CD4-positive, alpha-beta memory T cell (primary cell): ENCODE data around the gene PSMA3. TPM values are rescaled to one million over a fixed set of nuclear protein-coding genes. Genes with fewer than 3 reads are reported as not detected.

ENCODE experiments used
- CTCF ChIA-PET: fragments of 350-600 bp; sonication (Branson Sonifier 250); formaldehyde crosslinking; loops from one replicate; lab custom pipeline; 2021; ENCODE audit warnings: inconsistent platforms; ENCODE audit not compliant: partially characterized antibody; lab: Charles Lee
- POLR2A ChIA-PET: fragments of 350-600 bp; sonication (Branson Sonifier 250); formaldehyde crosslinking; loops from one replicate; lab custom pipeline; 2021; ENCODE audit not compliant: partially characterized antibody; lab: Charles Lee
- DNase-seq, 5 donors: peaks; one replicate each; pipeline versions ENCODE4 v3.0.0 to v3.0.0-alpha.2; 2020 to 2022; ENCODE audit warnings: mixed read lengths in 1 of 5
- H3K27ac ChIP-seq: one replicate; pipeline ENCODE4 v1.7.0; 2013; ENCODE audit warnings: low read depth, low read length
- H3K27me3 ChIP-seq: 2 replicates; pipeline ENCODE4 v1.7.0; 2013; ENCODE audit warnings: mild to moderate bottlenecking, low read length, moderate library complexity; ENCODE audit not compliant: insufficient read depth
- H3K36me3 ChIP-seq: 2 replicates; pipeline ENCODE4 v1.7.0; 2013; ENCODE audit warnings: mild to moderate bottlenecking, low read length, moderate library complexity; ENCODE audit not compliant: insufficient read depth
- H3K4me1 ChIP-seq: 2 replicates; pipeline ENCODE4 v1.7.0; 2013; ENCODE audit warnings: mild to moderate bottlenecking, low read length, moderate library complexity; ENCODE audit not compliant: insufficient read depth
- H3K4me3 ChIP-seq, 2 donors: one replicate each; pipeline ENCODE4 v1.7.0; 2013; ENCODE audit warnings: low read length in 2 of 2, mild to moderate bottlenecking in 1 of 2
- H3K9me3 ChIP-seq, 2 donors: one replicate each; pipeline ENCODE4 v1.7.0; 2013; ENCODE audit warnings: low read length in 2 of 2, control low read depth in 1 of 2; ENCODE audit not compliant: control insufficient read depth in 1 of 2
- H3K27ac Mint-ChIP-seq, 7 donors: one replicate each; pipeline ENCODE4 v1.8.0; 2020 to 2021; ENCODE audit warnings: mixed read lengths in 7 of 7, mild to moderate bottlenecking in 6 of 7, inconsistent platforms in 3 of 7, moderate library complexity in 3 of 7
- H3K27me3 Mint-ChIP-seq, 2 donors: one replicate each; pipeline ENCODE4 v1.8.0; 2020 to 2021; ENCODE audit warnings: mixed read lengths in 2 of 2
- H3K36me3 Mint-ChIP-seq, 2 donors: one replicate each; pipeline ENCODE4 v1.8.0; 2020 to 2021; ENCODE audit warnings: mixed read lengths in 2 of 2, inconsistent platforms in 1 of 2, mild to moderate bottlenecking in 1 of 2
- H3K4me1 Mint-ChIP-seq, 4 donors: one replicate each; pipeline ENCODE4 v1.8.0; 2020 to 2021; ENCODE audit warnings: mixed read lengths in 4 of 4, mild to moderate bottlenecking in 1 of 4
- H3K4me3 Mint-ChIP-seq, 8 donors: one replicate each; pipeline ENCODE4 v1.8.0; 2020 to 2021; ENCODE audit warnings: mixed read lengths in 8 of 8, mild to moderate bottlenecking in 7 of 8, moderate library complexity in 6 of 8, inconsistent platforms in 3 of 8
- H3K9me3 Mint-ChIP-seq, 8 donors: one replicate each; pipeline ENCODE4 v1.8.0; 2020 to 2021; ENCODE audit warnings: mixed read lengths in 8 of 8, mild to moderate bottlenecking in 5 of 8, inconsistent platforms in 3 of 8, moderate library complexity in 1 of 8
- intact Hi-C: fragments of 100-400 bp; cut with micrococcal nuclease; formaldehyde crosslinking; loops from one replicate; pipeline ENCODE4 v1.15.1; 2023
- polyA plus RNA-seq, 2 donors: library from polyadenylated mRNA; unstranded; fragments of 300-500 nt; fragmentation: Illumina TruSeq; gene quantifications; one replicate each; pipeline ENCODE4 v1.2.3, GENCODE V29; 2021
- total RNA-seq, 2 experiments: library from RNA; stranded (reverse); gene quantifications; one replicate each; pipeline ENCODE4 v1.2.3, GENCODE V29; 2021

The PSMA3 gene
- total and polyA plus RNA-seq, 4 experiments from 2014 or later = 133 to 180 (median 152) TPM

DNA sequence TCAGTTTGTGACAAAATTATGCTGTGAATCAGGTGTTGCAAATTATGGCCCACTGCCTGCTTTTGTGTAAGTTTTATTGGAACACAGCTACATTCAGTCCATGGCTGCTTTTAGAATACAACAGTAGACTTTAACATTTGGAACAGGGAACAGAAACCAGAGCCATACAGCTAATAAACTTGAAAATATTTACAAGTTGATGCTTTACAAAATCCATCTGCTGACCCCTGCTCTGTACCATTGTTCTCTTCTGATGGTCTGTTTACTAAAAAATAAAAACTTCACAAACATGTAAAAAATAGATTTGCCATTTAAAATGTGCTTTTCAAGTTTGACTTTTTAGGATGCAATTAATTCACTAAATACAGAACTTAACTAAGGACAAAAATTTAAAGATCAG is 20.8 kb downstream of the PSMA3 start:
- no peaks in the 10 kb centered on the region for H3K9me3 Mint-ChIP-seq
- Histone ChIP-seq H3K4me3 (no peak overlapping the region), H3K4me1 (no peaks in the 10 kb centered on the region), H3K27ac (no peak overlapping the region), H3K9me3 (no peaks in the 10 kb centered on the region), H3K27me3 (no peaks in the 10 kb centered on the region), H3K36me3 (peaks cover 68% of the 10 kb centered on the region)
- POLR2A ChIA-PET = interaction anchor here (0.6 to 3.1 kb wide), 3 partner anchors 26 to 100 kb away, joined by 3 to 19 read pairs (median 3); partner anchors contain the start of gene ARID4A
- no peaks in the 10 kb centered on the region for H3K27me3 Mint-ChIP-seq
- intact Hi-C loops = no loop called here
- H3K27ac Mint-ChIP-seq = peak overlapping the region in 4 of 7 donors; percentile 6 to 48 (median 25)
- no peak for DNase-seq
- CTCF ChIA-PET = no interaction called here
- H3K36me3 Mint-ChIP-seq = peaks cover 30 to 75% of the 10 kb centered on the region in 2 donors
- no peak overlapping the region for H3K4me3 Mint-ChIP-seq
- peaks cover 4 to 16% (median 10%) of the 10 kb centered on the region in 4 donors for H3K4me1 Mint-ChIP-seq

DNA sequence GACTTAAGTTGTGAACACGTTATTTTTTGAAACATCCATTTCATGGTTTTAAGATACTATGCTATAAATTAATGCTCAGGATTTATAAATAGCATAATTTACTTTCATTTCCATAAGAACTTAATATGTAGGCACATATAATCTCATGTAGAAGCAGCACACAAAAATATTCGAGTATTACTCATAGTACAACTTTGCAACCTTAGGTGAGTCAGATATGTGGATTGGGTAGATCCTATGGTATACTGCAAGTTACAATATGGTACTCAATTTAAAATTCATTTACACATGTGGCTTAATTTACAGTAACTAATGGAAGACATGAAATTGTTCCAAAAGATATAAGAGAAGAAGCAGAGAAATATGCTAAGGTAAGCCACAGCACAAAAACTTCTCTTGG is 26.0 kb downstream of the PSMA3 start:
- Histone ChIP-seq H3K36me3 (peaks cover 63% of the 10 kb centered on the region), H3K27me3 (no peaks in the 10 kb centered on the region), H3K4me1 (peaks cover 27% of the 10 kb centered on the region), H3K4me3 (no peak overlapping the region), H3K9me3 (no peaks in the 10 kb centered on the region), H3K27ac (no peak overlapping the region)
- Mint-ChIP-seq H3K9me3 (no peaks in the 10 kb centered on the region), H3K27ac (peak overlapping the region in 5 of 7 donors; percentile 12 to 46 (median 25)), H3K27me3 (no peaks in the 10 kb centered on the region), H3K36me3 (peaks cover 36 to 83% of the 10 kb centered on the region in 2 donors), H3K4me3 (no peak overlapping the region), H3K4me1 (peaks cover 15 to 42% (median 24%) of the 10 kb centered on the region in 4 donors)
- intact Hi-C loops = no loop called here
- DNase-seq = no peak
- CTCF ChIA-PET = no interaction called here
- POLR2A ChIA-PET = interaction anchor here (1.1 kb wide), 1 partner anchor 28 kb away, joined by 3 read pairs; the partner anchor contains the start of gene ARID4A

DNA sequence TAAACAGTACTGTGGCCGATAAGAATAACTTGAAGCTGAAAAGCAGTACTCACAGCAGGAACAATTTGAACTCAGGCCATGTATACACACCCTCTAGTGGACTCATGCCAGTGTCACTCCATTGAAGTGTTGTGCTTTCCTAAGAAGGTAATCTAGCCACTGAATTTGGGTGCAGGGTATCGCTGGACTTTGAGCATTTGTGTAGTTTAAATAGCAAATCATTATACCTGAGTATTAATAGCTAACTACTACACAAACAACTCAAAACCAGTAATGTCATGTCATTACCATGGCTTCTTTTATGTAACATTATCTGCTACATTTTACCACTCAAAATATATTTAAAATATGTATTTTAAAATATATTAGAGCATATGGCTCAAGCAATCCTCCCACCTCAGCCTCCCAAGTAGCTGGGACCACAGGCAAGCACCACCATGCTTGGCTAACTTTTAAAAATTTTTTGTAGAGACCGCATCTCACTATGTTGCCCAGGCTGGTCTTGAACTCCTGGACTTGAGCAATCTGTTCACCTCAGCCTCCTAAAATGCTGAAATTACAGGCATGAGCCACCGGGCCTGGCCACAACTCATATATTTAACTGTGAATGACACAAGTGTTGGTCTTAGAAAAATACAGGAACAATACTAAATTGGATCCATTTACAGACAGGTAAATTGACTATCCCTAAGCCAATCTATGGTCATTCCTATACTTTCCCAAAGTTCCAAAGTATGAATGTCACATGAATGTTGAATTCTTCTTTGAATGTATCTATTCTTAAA is 28.1 kb downstream of the PSMA3 start:
- Mint-ChIP-seq H3K36me3 (peaks cover 32 to 71% of the 10 kb centered on the region in 2 donors), H3K4me1 (peaks cover 24 to 54% (median 30%) of the 10 kb centered on the region in 4 donors), H3K27me3 (no peaks in the 10 kb centered on the region), H3K4me3 (no peak overlapping the region), H3K9me3 (no peaks in the 10 kb centered on the region), H3K27ac (peak overlapping the region in 3 of 7 donors; percentile 12 to 36 (median 36))
- Histone ChIP-seq H3K27me3 (no peaks in the 10 kb centered on the region), H3K9me3 (no peaks in the 10 kb centered on the region), H3K4me3 (no peak overlapping the region), H3K4me1 (peaks cover 45% of the 10 kb centered on the region), H3K36me3 (peaks cover 59% of the 10 kb centered on the region), H3K27ac (no peak overlapping the region)
- no peak for DNase-seq
- intact Hi-C loops = no loop called here
- POLR2A ChIA-PET = interaction anchor here (0.8 to 6.6 kb wide), 3 partner anchors 8 to 34 kb away, joined by 3 to 46 read pairs (median 4); partner anchors contain the start of gene ARID4A
- CTCF ChIA-PET = no interaction called here

DNA sequence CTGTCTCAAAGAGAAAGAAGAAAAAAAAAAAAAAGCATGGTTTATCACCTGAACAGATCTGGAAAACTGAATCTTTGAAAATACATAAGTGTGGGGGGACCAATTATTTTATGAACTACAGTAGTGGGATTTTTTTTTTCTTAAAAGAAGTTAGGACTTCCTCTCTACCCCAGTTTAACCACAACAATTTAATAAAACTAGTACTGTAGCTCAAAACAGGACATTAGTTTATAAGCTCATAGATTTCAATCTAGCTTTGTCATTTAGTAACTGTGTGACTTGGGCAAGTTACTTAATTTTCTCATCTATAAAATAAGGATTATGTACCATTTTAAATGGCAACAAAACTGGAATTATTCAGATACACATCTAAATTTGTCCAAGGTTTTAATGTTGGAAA is 30.2 kb downstream of the PSMA3 start:
- POLR2A ChIA-PET = interaction anchor here (0.7 to 6.6 kb wide), 5 partner anchors 10 to 76 kb away, joined by 3 to 46 read pairs (median 4); partner anchors contain the start of genes ARID4A and PSMA3
- peaks cover 30 to 53% (median 38%) of the 10 kb centered on the region in 4 donors for H3K4me1 Mint-ChIP-seq
- no peaks in the 10 kb centered on the region for H3K27me3 ChIP-seq
- H3K36me3 Mint-ChIP-seq = peaks cover 33 to 71% of the 10 kb centered on the region in 2 donors
- no peaks in the 10 kb centered on the region for H3K27me3 Mint-ChIP-seq
- H3K4me3 Mint-ChIP-seq = peak overlapping the region in 7 of 8 donors; percentile 9 to 62 (median 45)
- H3K9me3 ChIP-seq = no peaks in the 10 kb centered on the region
- H3K4me1 ChIP-seq = peaks cover 50% of the 10 kb centered on the region
- intact Hi-C loops = no loop called here
- H3K27ac ChIP-seq = no peak overlapping the region
- CTCF ChIA-PET = interaction anchor here (1.4 kb wide), 1 partner anchor 122 kb away, joined by 4 read pairs; no protein-coding TSS in a partner anchor
- H3K27ac Mint-ChIP-seq = peak overlapping the region; percentile 38 to 88 (median 73)
- no peak overlapping the region for H3K4me3 ChIP-seq
- DNase-seq = no peak
- no peaks in the 10 kb centered on the region for H3K9me3 Mint-ChIP-seq
- H3K36me3 ChIP-seq = peaks cover 49% of the 10 kb centered on the region

DNA sequence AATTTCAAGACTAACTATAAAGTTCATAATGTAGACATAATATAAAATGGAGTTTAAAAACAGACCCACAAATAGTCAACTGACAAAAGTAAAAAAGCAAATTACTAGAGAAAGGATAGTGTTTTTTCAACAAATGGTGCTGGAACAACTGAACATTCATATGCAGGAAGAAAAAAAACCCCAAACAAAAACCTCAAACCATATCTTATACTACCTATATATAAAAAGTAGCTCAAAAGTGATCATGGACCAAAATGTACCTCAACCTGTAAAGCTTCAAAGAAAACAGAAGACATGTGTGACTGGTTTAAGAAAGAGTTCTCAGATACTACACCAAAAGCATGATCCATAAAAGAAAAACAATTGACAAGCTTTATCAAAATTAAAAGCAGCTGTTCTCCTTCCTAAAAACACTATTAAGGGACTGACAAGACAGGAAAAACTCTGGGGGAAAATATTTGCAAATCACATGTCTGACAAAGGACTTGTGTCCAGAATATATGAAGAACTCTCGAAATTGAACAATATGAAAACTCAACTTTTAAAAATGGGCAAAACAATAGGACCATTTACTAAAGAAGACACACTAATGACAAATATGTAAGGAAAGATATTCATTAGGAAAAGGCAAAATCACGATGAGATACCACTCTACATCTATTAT is 31.0 kb downstream of the PSMA3 start:
- CTCF ChIA-PET = interaction anchor here (1.4 kb wide), 1 partner anchor 121 kb away, joined by 4 read pairs; no protein-coding TSS in a partner anchor
- intact Hi-C loops = no loop called here

DNA sequence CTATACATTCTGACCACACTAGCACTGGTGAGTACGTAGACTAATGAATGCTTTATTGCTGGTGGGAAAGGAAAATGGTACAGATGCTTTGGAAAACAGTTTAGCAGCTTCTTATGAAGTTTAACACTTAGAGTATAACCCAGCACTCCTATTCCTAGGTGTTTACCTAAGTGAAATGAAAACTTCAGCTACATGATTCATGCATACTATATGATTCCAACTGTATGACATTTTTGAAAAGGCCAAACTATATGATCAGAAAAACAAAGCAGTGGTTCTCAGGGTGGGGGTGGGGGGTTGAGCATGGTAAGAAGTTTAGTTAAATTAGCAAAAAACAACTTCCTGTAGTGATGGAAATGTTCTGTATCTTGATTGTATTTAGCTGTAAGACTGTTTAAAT is 31.6 kb downstream of the PSMA3 start:
- Histone ChIP-seq H3K36me3 (peaks cover 43% of the 10 kb centered on the region), H3K27ac (no peak overlapping the region), H3K4me3 (no peak overlapping the region), H3K4me1 (peaks cover 60% of the 10 kb centered on the region), H3K27me3 (no peaks in the 10 kb centered on the region), H3K9me3 (no peaks in the 10 kb centered on the region)
- H3K27ac Mint-ChIP-seq = peak overlapping the region in 5 of 7 donors; percentile 31 to 88 (median 65)
- no peaks in the 10 kb centered on the region for H3K27me3 Mint-ChIP-seq
- peaks cover 29 to 72% of the 10 kb centered on the region in 2 donors for H3K36me3 Mint-ChIP-seq
- no peaks in the 10 kb centered on the region for H3K9me3 Mint-ChIP-seq
- H3K4me1 Mint-ChIP-seq = peaks cover 38 to 56% (median 49%) of the 10 kb centered on the region in 4 donors
- H3K4me3 Mint-ChIP-seq = peak overlapping the region in 3 of 8 donors; percentile 8 to 71 (median 15)
- ChIA-PET CTCF (no interaction called here), POLR2A (interaction anchor here (1.2 to 6.6 kb wide), 4 partner anchors 11 to 77 kb away, joined by 3 to 46 read pairs (median 7); partner anchors contain the start of genes ARID4A and PSMA3)
- intact Hi-C loops = no loop called here
- DNase-seq = no peak

More for the DNA sequence above, 31.0 kb downstream of the PSMA3 start:
- H3K4me1 Mint-ChIP-seq = peaks cover 33 to 53% (median 44%) of the 10 kb centered on the region in 4 donors
- no peaks in the 10 kb centered on the region for H3K27me3 ChIP-seq
- no peak overlapping the region for H3K27ac ChIP-seq
- POLR2A ChIA-PET = interaction anchor here (0.7 to 6.6 kb wide), 5 partner anchors 11 to 77 kb away, joined by 3 to 46 read pairs (median 4); partner anchors contain the start of genes ARID4A and PSMA3
- peaks cover 28 to 71% of the 10 kb centered on the region in 2 donors for H3K36me3 Mint-ChIP-seq
- H3K4me3 Mint-ChIP-seq = peak overlapping the region in 6 of 8 donors; percentile 36 to 71 (median 48)
- H3K27me3 Mint-ChIP-seq = no peaks in the 10 kb centered on the region
- no peak for DNase-seq
- H3K4me3 ChIP-seq = no peak overlapping the region
- peaks cover 44% of the 10 kb centered on the region for H3K36me3 ChIP-seq
- H3K27ac Mint-ChIP-seq = peak overlapping the region in 6 of 7 donors; percentile 0 to 88 (median 64)
- no peaks in the 10 kb centered on the region for H3K9me3 ChIP-seq
- no peaks in the 10 kb centered on the region for H3K9me3 Mint-ChIP-seq
- peaks cover 54% of the 10 kb centered on the region for H3K4me1 ChIP-seq
